Mesenchymal stem cell (in vitro differentiated cells and primary cell): ENCODE results near the gene SKIL.

Source experiments
- DNase-seq: peaks from one replicate; pipeline ENCODE4 v3.0.0-alpha.2; 2013
- H2AFZ ChIP-seq: one replicate; pipeline ENCODE4 v1.6.1; 2013; ENCODE audit warnings: low read depth, mild to moderate bottlenecking, control low read depth, inconsistent platforms, low read length, moderate library complexity
- H2AK5ac ChIP-seq: 2 replicates; pipeline ENCODE4 v1.6.1; 2013; ENCODE audit warnings: low read length, moderate library complexity, mild to moderate bottlenecking, inconsistent platforms; ENCODE audit not compliant: severe bottlenecking
- H2BK120ac ChIP-seq: one replicate; pipeline ENCODE4 v1.6.1; 2013; ENCODE audit warnings: low read depth, mild to moderate bottlenecking, inconsistent platforms, low read length, moderate library complexity
- H2BK12ac ChIP-seq, 2 experiments: one replicate each; pipeline ENCODE4 v1.6.1; 2013; ENCODE audit warnings: inconsistent platforms in 2 of 2, low read length in 2 of 2, mild to moderate bottlenecking in 2 of 2, moderate library complexity in 2 of 2, control low read depth in 1 of 2
- H2BK15ac ChIP-seq: one replicate; pipeline ENCODE4 v1.6.1; 2013; ENCODE audit warnings: mild to moderate bottlenecking, low read depth, inconsistent platforms; ENCODE audit not compliant: poor library complexity, severe bottlenecking
- H2BK5ac ChIP-seq: 2 replicates; pipeline ENCODE4 v1.6.1; 2013; ENCODE audit warnings: low read depth, mild to moderate bottlenecking, low read length, control low read depth, inconsistent platforms; ENCODE audit not compliant: poor library complexity, severe bottlenecking
- H3K14ac ChIP-seq, 2 experiments: one replicate each; pipeline ENCODE4 v1.6.1; 2013; ENCODE audit warnings: inconsistent platforms in 2 of 2, low read length in 2 of 2, control low read depth in 1 of 2, mild to moderate bottlenecking in 1 of 2, moderate library complexity in 1 of 2
- H3K18ac ChIP-seq, 2 experiments: one replicate each; pipeline ENCODE4 v1.6.1; 2013; ENCODE audit warnings: inconsistent platforms in 2 of 2, low read length in 2 of 2, control low read depth in 1 of 2, low read depth in 1 of 2, mild to moderate bottlenecking in 1 of 2
- H3K23ac ChIP-seq, 2 experiments: one replicate each; pipeline ENCODE4 v1.6.1; 2013; ENCODE audit warnings: inconsistent platforms in 2 of 2, low read length in 2 of 2, mild to moderate bottlenecking in 2 of 2, moderate library complexity in 2 of 2, control low read depth in 1 of 2
- H3K27ac ChIP-seq: 2 replicates; pipeline ENCODE4 v1.5.1; 2013; ENCODE audit warnings: mild to moderate bottlenecking, moderate library complexity, low read length, control low read depth, inconsistent platforms; ENCODE audit not compliant: poor library complexity, severe bottlenecking
- H3K27me3 ChIP-seq, 2 experiments: 2 replicates each; pipeline versions ENCODE4 v1.6.1 to v1.7.0; 2013; ENCODE audit warnings: low read length in 2 of 2, mild to moderate bottlenecking in 2 of 2, moderate library complexity in 2 of 2, control low read depth in 1 of 2, inconsistent platforms in 1 of 2; ENCODE audit not compliant: control insufficient read depth in 1 of 2, insufficient read depth in 1 of 2
- H3K36me3 ChIP-seq, 2 experiments: 2 replicates each; pipeline versions ENCODE4 v1.6.1 to v1.7.0; 2013; ENCODE audit warnings: low read length in 2 of 2, control low read depth in 1 of 2, inconsistent platforms in 1 of 2, low read depth in 1 of 2, mild to moderate bottlenecking in 1 of 2; ENCODE audit not compliant: insufficient read depth in 2 of 2, control insufficient read depth in 1 of 2
- H3K4ac ChIP-seq, 2 experiments: one replicate each; pipeline ENCODE4 v1.6.1; 2013; ENCODE audit warnings: inconsistent platforms in 2 of 2, low read length in 2 of 2, mild to moderate bottlenecking in 2 of 2, moderate library complexity in 2 of 2, control low read depth in 1 of 2, low read depth in 1 of 2
- H3K4me1 ChIP-seq: 2 replicates; pipeline ENCODE4 v1.6.1; 2013; ENCODE audit warnings: low read depth, low read length, control low read depth; ENCODE audit not compliant: control insufficient read depth, insufficient read depth
- H3K4me2 ChIP-seq: 2 replicates; pipeline ENCODE4 v1.6.1; 2013; ENCODE audit warnings: low read length, mild to moderate bottlenecking, inconsistent platforms; ENCODE audit not compliant: poor library complexity, severe bottlenecking
- H3K4me3 ChIP-seq, 2 experiments: 2 replicates each; pipeline versions ENCODE4 v1.5.1 to v1.7.0; 2013; ENCODE audit warnings: low read length in 2 of 2, mild to moderate bottlenecking in 2 of 2, control low read depth in 1 of 2, low read depth in 1 of 2; ENCODE audit not compliant: insufficient read depth in 1 of 2
- H3K79me1 ChIP-seq: replicated peaks from 2 replicates; pipeline ENCODE4 v1.6.1; 2013; ENCODE audit warnings: mild to moderate bottlenecking, control low read depth, low read length, inconsistent platforms; ENCODE audit not compliant: poor library complexity, severe bottlenecking
- H3K9ac ChIP-seq: 2 replicates; pipeline ENCODE4 v1.7.0; 2013; ENCODE audit warnings: mild to moderate bottlenecking, low read length, moderate library complexity
- H3K9me3 ChIP-seq: 2 replicates; pipeline ENCODE4 v1.7.0; 2013; ENCODE audit warnings: mild to moderate bottlenecking, low read length; ENCODE audit not compliant: control insufficient read depth
- H4K8ac ChIP-seq: one replicate; pipeline ENCODE4 v1.6.1; 2013; ENCODE audit warnings: inconsistent platforms, mild to moderate bottlenecking, low read length, moderate library complexity
- H4K91ac ChIP-seq: one replicate; pipeline ENCODE4 v1.6.1; 2013; ENCODE audit warnings: mild to moderate bottlenecking, low read length, inconsistent platforms
- WGBS: methylation state at CpG from one replicate; pipeline ENCODE4 v1.1.7; 2013; ENCODE audit warnings: mixed read lengths; 5-methylcytosine and 5-hydroxymethylcytosine counted together

The SKIL gene

GRCh38 chr3:170405101-170405500 lies 47.6 kb downstream of the SKIL start:
- Histone ChIP-seq H3K27me3 (no peaks in the 10 kb centered on the region), H3K4me3 (no peak overlapping the region), H3K4me2 (no peak overlapping the region), H3K4ac (no peak overlapping the region), H3K9me3 (no peaks in the 10 kb centered on the region), H2BK12ac (no peak overlapping the region), H3K79me1 (no peaks in the 10 kb centered on the region), H3K27ac (no peak overlapping the region), H4K91ac (no peak overlapping the region), H3K4me1 (peaks cover 3% of the 10 kb centered on the region), H2AK5ac (no peak overlapping the region), H2BK120ac (no peak overlapping the region), H4K8ac (no peak overlapping the region), H2AFZ (no peak overlapping the region), H3K14ac (no peak overlapping the region), H3K18ac (no peak overlapping the region), H3K9ac (no peak overlapping the region), H3K23ac (no peak overlapping the region), H3K36me3 (no peaks in the 10 kb centered on the region), H2BK15ac (no peak overlapping the region), H2BK5ac (no peak overlapping the region)
- DNase-seq = no peak

- peak overlapping the region in 1 of 2 experiments; percentile 52 for H3K18ac ChIP-seq
- H3K4ac ChIP-seq = no peak overlapping the region
- H3K27ac ChIP-seq = no peak overlapping the region
- no peaks in the 10 kb centered on the region for H3K79me1 ChIP-seq
- no peak overlapping the region for H2AK5ac ChIP-seq
- no peak overlapping the region for H3K14ac ChIP-seq
- no peak overlapping the region for H2BK12ac ChIP-seq
- H3K9me3 ChIP-seq = no peaks in the 10 kb centered on the region
- no peaks in the 10 kb centered on the region for H3K36me3 ChIP-seq
- H3K4me1 ChIP-seq = no peaks in the 10 kb centered on the region
- no peak overlapping the region for H3K23ac ChIP-seq
- DNase-seq = peak; percentile 42
- no peak overlapping the region for H4K8ac ChIP-seq
- no peak overlapping the region for H3K9ac ChIP-seq
- 95% methylated on average over 3 of the region's 4 CpGs for WGBS
- H3K27me3 ChIP-seq = no peaks in the 10 kb centered on the region
- no peak overlapping the region for H3K4me3 ChIP-seq
- no peak overlapping the region for H2BK120ac ChIP-seq
- no peak overlapping the region for H2BK5ac ChIP-seq
- H2BK15ac ChIP-seq = no peak overlapping the region
- no peak overlapping the region for H4K91ac ChIP-seq
- no peak overlapping the region for H3K4me2 ChIP-seq
- H2AFZ ChIP-seq = no peak overlapping the region
Observed at GRCh38 chr3:170410428-170411029, 53.0 kb downstream of the SKIL start.

GRCh38 chr3:170413291-170413690 lies 55.8 kb downstream of the SKIL start:
- H3K4me2 ChIP-seq = no peak overlapping the region
- no peaks in the 10 kb centered on the region for H3K4me1 ChIP-seq
- no peaks in the 10 kb centered on the region for H3K27me3 ChIP-seq
- no peak overlapping the region for H2BK5ac ChIP-seq
- no peak overlapping the region for H3K14ac ChIP-seq
- no peak overlapping the region for H3K18ac ChIP-seq
- H4K91ac ChIP-seq = no peak overlapping the region
- H2AK5ac ChIP-seq = peak overlapping the region; percentile 31
- H3K4me3 ChIP-seq = no peak overlapping the region
- peak overlapping the region; percentile 52 for H3K9ac ChIP-seq
- no peak overlapping the region for H3K4ac ChIP-seq
- no peaks in the 10 kb centered on the region for H3K79me1 ChIP-seq
- H2BK120ac ChIP-seq = no peak overlapping the region
- no peaks in the 10 kb centered on the region for H3K36me3 ChIP-seq
- no peak for DNase-seq
- H3K23ac ChIP-seq = no peak overlapping the region
- H3K27ac ChIP-seq = no peak overlapping the region
- peak overlapping the region; percentile 9 to 76 for H2BK12ac ChIP-seq
- H2AFZ ChIP-seq = no peak overlapping the region
- peak overlapping the region; percentile 23 for H4K8ac ChIP-seq
- peak overlapping the region; percentile 30 for H2BK15ac ChIP-seq
- WGBS = over 99% methylated on average over 4 of the region's 4 CpGs
- no peaks in the 10 kb centered on the region for H3K9me3 ChIP-seq

GRCh38 chr3:170414202-170414663 lies 56.7 kb downstream of the SKIL start:
- no peak overlapping the region for H3K14ac ChIP-seq
- H3K18ac ChIP-seq = no peak overlapping the region
- H3K27ac ChIP-seq = no peak overlapping the region
- H3K4me1 ChIP-seq = peaks cover 2% of the 10 kb centered on the region
- peaks cover 0 to 9% of the 10 kb centered on the region in 2 experiments for H3K36me3 ChIP-seq
- no peak overlapping the region for H2BK12ac ChIP-seq
- H3K23ac ChIP-seq = no peak overlapping the region
- H2BK5ac ChIP-seq = no peak overlapping the region
- no peaks in the 10 kb centered on the region for H3K9me3 ChIP-seq
- no peaks in the 10 kb centered on the region for H3K79me1 ChIP-seq
- WGBS = 0% methylated on average over 3 of the region's 5 CpGs
- no peak overlapping the region for H3K4me2 ChIP-seq
- no peak overlapping the region for H2AFZ ChIP-seq
- H2AK5ac ChIP-seq = no peak overlapping the region
- H3K9ac ChIP-seq = peak overlapping the region; percentile 68
- no peak overlapping the region for H3K4ac ChIP-seq
- peak; percentile 86 for DNase-seq
- no peak overlapping the region for H2BK15ac ChIP-seq
- H4K8ac ChIP-seq = no peak overlapping the region
- H3K4me3 ChIP-seq = no peak overlapping the region
- no peak overlapping the region for H4K91ac ChIP-seq
- no peak overlapping the region for H2BK120ac ChIP-seq
- H3K27me3 ChIP-seq = no peaks in the 10 kb centered on the region
